GM23338 (cell line): Measurements from ENCODE around the gene DACT2.

Experiments used
- POLR2AphosphoS5 ChIP-seq: IDR thresholded peaks from 2 replicates; pipeline ENCODE4 v1.6.1; 2016; ENCODE audit warnings: antibody characterized with exemption, low read depth
- STAT1 ChIP-seq: IDR thresholded peaks from one replicate; pipeline ENCODE4 v1.6.1; 2016; ENCODE audit warnings: antibody characterized with exemption; ENCODE audit not compliant: unreplicated experiment

GRCh38 chr6:168361766-168362165, 42.2 kb upstream of the DACT2 start:
- TF ChIP-seq STAT1 = no peak
- TF ChIP-seq POLR2AphosphoS5 = no peak
